A673 (cell line): ENCODE measurements around the gene PF4V1.

ENCODE experiments used
- CTCF ChIP-seq: fragments of 300-800, 200-600 bp; sonication (generic); conservative IDR thresholded peaks from 2 replicates; pipeline ENCODE4 v1.5.1; 2017; ENCODE audit warnings: low read depth, mild to moderate bottlenecking, antibody characterized with exemption, low read length, moderate library complexity, mixed read lengths
- EZH2 ChIP-seq: fragments of 200-600 bp; sonication (generic); IDR thresholded peaks from 2 replicates; pipeline ENCODE4 v1.6.1; 2017; ENCODE audit warnings: borderline replicate concordance, low read depth, mild to moderate bottlenecking, mixed read lengths, antibody characterized with exemption, low read length; ENCODE audit not compliant: poor library complexity, severe bottlenecking

- TF ChIP-seq CTCF (no peak), EZH2 (no peak)
Observed at GRCh38 chr4:73822389-73822788, 30.7 kb upstream of the PF4V1 start.
